Immature natural killer cell (primary cell): Measurements from ENCODE around the gene WDR18. TPM values are rescaled to one million over a fixed set of nuclear protein-coding genes. Genes with fewer than 3 reads are reported as not detected.
"Not testable (repeated sequence)": the region's sequence is repeated elsewhere in the genome, so short reads cannot be mapped to it uniquely, and the experiment has no call there.

Source experiments
- DNase-seq, 3 donors: peaks; one replicate each; pipeline ENCODE4 v3.0.0; 2022; ENCODE audit warnings: mixed read lengths in 1 of 3
- H3K27ac Mint-ChIP-seq, 6 donors: one replicate each; pipeline ENCODE4 v1.8.0; 2020; ENCODE audit warnings: mixed read lengths in 6 of 6, mild to moderate bottlenecking in 5 of 6, inconsistent platforms in 4 of 6, moderate library complexity in 3 of 6
- H3K27me3 Mint-ChIP-seq, 3 donors: one replicate each; pipeline ENCODE4 v1.8.0; 2020 to 2021; ENCODE audit warnings: low read depth in 3 of 3, mild to moderate bottlenecking in 3 of 3, mixed read lengths in 3 of 3, moderate library complexity in 3 of 3, inconsistent platforms in 1 of 3
- H3K36me3 Mint-ChIP-seq, 3 donors: one replicate each; pipeline ENCODE4 v1.8.0; 2020; ENCODE audit warnings: mixed read lengths in 3 of 3, inconsistent platforms in 2 of 3, mild to moderate bottlenecking in 2 of 3
- H3K4me1 Mint-ChIP-seq, 2 donors: one replicate each; pipeline ENCODE4 v1.8.0; 2020; ENCODE audit warnings: inconsistent platforms in 2 of 2, mild to moderate bottlenecking in 2 of 2, mixed read lengths in 2 of 2, moderate library complexity in 1 of 2
- H3K4me3 Mint-ChIP-seq, 5 donors: one replicate each; pipeline ENCODE4 v1.8.0; 2020; ENCODE audit warnings: mild to moderate bottlenecking in 5 of 5, mixed read lengths in 5 of 5, inconsistent platforms in 3 of 5, moderate library complexity in 3 of 5
- H3K9me3 Mint-ChIP-seq, 6 donors: one replicate each; pipeline ENCODE4 v1.8.0; 2020; ENCODE audit warnings: mild to moderate bottlenecking in 6 of 6, mixed read lengths in 6 of 6, inconsistent platforms in 4 of 6, moderate library complexity in 3 of 6
- polyA plus RNA-seq, 3 donors: library from polyadenylated mRNA; unstranded; fragments of 300-500 nt; fragmentation: Illumina TruSeq; gene quantifications; one replicate each; pipeline ENCODE4 v1.2.3, GENCODE V29; 2021

Gene WDR18
- polyA plus RNA-seq, 3 donors from 2014 or later: 60.5 to 116 (median 70.9) TPM

- not testable (repeated sequence) for DNase-seq, H3K36me3 Mint-ChIP-seq, H3K9me3 Mint-ChIP-seq
- peaks cover 11 to 17% (median 15%) of the 10 kb centered on the region in 3 donors for H3K27me3 Mint-ChIP-seq
- peak overlapping the region in 2 of 6 donors; percentile 15 to 76 for H3K27ac Mint-ChIP-seq
- peak overlapping the region in 2 of 5 donors; percentile 29 to 30 for H3K4me3 Mint-ChIP-seq
- peaks cover 23 to 25% of the 10 kb centered on the region in 2 donors for H3K4me1 Mint-ChIP-seq
Observed at GRCh38 chr19:1025080-1025479, 40.9 kb downstream of the WDR18 start.

GRCh38 chr19:1025960-1026782, 42.0 kb downstream of the WDR18 start, which contains the start of gene CNN2:
Gene CNN2 (plus strand): TSS chr19:1026608. CDS start chr19:1026662, 54 bp downstream.
- H3K4me3 Mint-ChIP-seq: peak within 1 kb of the TSS; percentile 91 to 96 (median 94)
- H3K4me1 Mint-ChIP-seq: peaks cover 30 to 32% of the 10 kb centered on the region in 2 donors
- peaks cover 15 to 23% (median 18%) of the 10 kb centered on the region in 3 donors for H3K27me3 Mint-ChIP-seq
- peaks cover 0 to 1% (median 0%) of the 10 kb centered on the region in 6 donors for H3K9me3 Mint-ChIP-seq
- peak; percentile 58 to 63 (median 62) for DNase-seq
- peaks cover 0 to 4% (median 4%) of the 10 kb centered on the region in 3 donors for H3K36me3 Mint-ChIP-seq
- H3K27ac Mint-ChIP-seq: peak within 1 kb of the TSS; percentile 87 to 95 (median 95)

GRCh38 chr19:1026783-1027649, 42.9 kb downstream of the WDR18 start:
- peaks cover 0 to 4% (median 4%) of the 10 kb centered on the region in 3 donors for H3K36me3 Mint-ChIP-seq
- H3K9me3 Mint-ChIP-seq: no peaks in the 10 kb centered on the region
- peak; percentile 30 to 45 (median 43) for DNase-seq
- peak overlapping the region; percentile 87 to 95 (median 95) for H3K27ac Mint-ChIP-seq
- peaks cover 23 to 25% of the 10 kb centered on the region in 2 donors for H3K4me1 Mint-ChIP-seq
- H3K4me3 Mint-ChIP-seq: peak overlapping the region; percentile 91 to 96 (median 94)
- peaks cover 7 to 16% (median 11%) of the 10 kb centered on the region in 3 donors for H3K27me3 Mint-ChIP-seq

GRCh38 chr19:1027650-1028061, 43.5 kb downstream of the WDR18 start:
- Mint-ChIP-seq H3K36me3 (peaks cover 0 to 4% (median 4%) of the 10 kb centered on the region in 3 donors), H3K4me3 (peak overlapping the region; percentile 91 to 96 (median 94)), H3K4me1 (peaks cover 23 to 25% of the 10 kb centered on the region in 2 donors), H3K9me3 (no peaks in the 10 kb centered on the region), H3K27ac (peak overlapping the region; percentile 83 to 95 (median 91)), H3K27me3 (peaks cover 7 to 16% (median 11%) of the 10 kb centered on the region in 3 donors)
- DNase-seq: no peak

- Mint-ChIP-seq H3K4me1 (peaks cover 23 to 25% of the 10 kb centered on the region in 2 donors), H3K9me3 (no peaks in the 10 kb centered on the region), H3K27me3 (peaks cover 7 to 16% (median 11%) of the 10 kb centered on the region in 3 donors), H3K4me3 (peak overlapping the region; percentile 86 to 96 (median 94)), H3K27ac (peak overlapping the region; percentile 69 to 94 (median 85)), H3K36me3 (peaks cover 1 to 5% (median 4%) of the 10 kb centered on the region in 3 donors)
- DNase-seq: peak; percentile 45 to 48 (median 46)
Observed at GRCh38 chr19:1028062-1028926, 44.1 kb downstream of the WDR18 start.

- peaks cover 9 to 13% (median 11%) of the 10 kb centered on the region in 3 donors for H3K27me3 Mint-ChIP-seq
- peaks cover 4 to 7% (median 5%) of the 10 kb centered on the region in 3 donors for H3K36me3 Mint-ChIP-seq
- H3K27ac Mint-ChIP-seq: peak overlapping the region in 3 of 6 donors; percentile 10 to 26 (median 23)
- H3K4me1 Mint-ChIP-seq: peaks cover 20 to 22% of the 10 kb centered on the region in 2 donors
- H3K9me3 Mint-ChIP-seq: no peaks in the 10 kb centered on the region
- H3K4me3 Mint-ChIP-seq: no peak overlapping the region
- DNase-seq: no peak
Observed at GRCh38 chr19:1032264-1032867, 48.2 kb downstream of the WDR18 start.

- Mint-ChIP-seq H3K9me3 (no peaks in the 10 kb centered on the region), H3K4me1 (peaks cover 37 to 39% of the 10 kb centered on the region in 2 donors), H3K27ac (peak overlapping the region in 3 of 6 donors; percentile 19 to 73 (median 57)), H3K36me3 (peaks cover 0 to 15% (median 3%) of the 10 kb centered on the region in 3 donors), H3K27me3 (peaks cover 0 to 16% (median 11%) of the 10 kb centered on the region in 3 donors), H3K4me3 (peak overlapping the region in 1 of 5 donors; percentile 21)
- DNase-seq: peak in 1 of 3 donors; percentile 31
Observed at GRCh38 chr19:1035998-1036621, 52.0 kb downstream of the WDR18 start.

GRCh38 chr19:1037621-1038064, 53.5 kb downstream of the WDR18 start:
- Mint-ChIP-seq H3K27me3 (peaks cover 0 to 18% (median 11%) of the 10 kb centered on the region in 3 donors), H3K9me3 (no peaks in the 10 kb centered on the region), H3K4me1 (peaks cover 41 to 45% of the 10 kb centered on the region in 2 donors), H3K4me3 (peak overlapping the region in 3 of 5 donors; percentile 97 to 99 (median 99)), H3K36me3 (peaks cover 0 to 15% (median 3%) of the 10 kb centered on the region in 3 donors), H3K27ac (peak overlapping the region in 5 of 6 donors; percentile 23 to 93 (median 92))
- no peak for DNase-seq

- DNase-seq: no peak
- peaks cover 0 to 18% (median 11%) of the 10 kb centered on the region in 3 donors for H3K27me3 Mint-ChIP-seq
- H3K36me3 Mint-ChIP-seq: peaks cover 0 to 12% (median 0%) of the 10 kb centered on the region in 3 donors
- peak overlapping the region in 5 of 6 donors; percentile 85 to 93 (median 92) for H3K27ac Mint-ChIP-seq
- peaks cover 41 to 45% of the 10 kb centered on the region in 2 donors for H3K4me1 Mint-ChIP-seq
- H3K9me3 Mint-ChIP-seq: no peaks in the 10 kb centered on the region
- H3K4me3 Mint-ChIP-seq: peak overlapping the region; percentile 30 to 99 (median 97)
Observed at GRCh38 chr19:1038978-1039645, 55.0 kb downstream of the WDR18 start.

- Mint-ChIP-seq H3K4me1 (peaks cover 41 to 45% of the 10 kb centered on the region in 2 donors), H3K9me3 (no peaks in the 10 kb centered on the region), H3K27ac (peak within 1 kb of the TSS; percentile 79 to 93 (median 92)), H3K36me3 (peaks cover 0 to 12% (median 0%) of the 10 kb centered on the region in 3 donors), H3K27me3 (peaks cover 0 to 18% (median 11%) of the 10 kb centered on the region in 3 donors), H3K4me3 (peak within 1 kb of the TSS; percentile 97 to 99 (median 98))
- peak; percentile 96 to 98 (median 98) for DNase-seq
Observed at GRCh38 chr19:1039646-1040475, 55.7 kb downstream of the WDR18 start, which contains the start of gene ABCA7. Gene ABCA7 (plus strand): TSS chr19:1040107. CDS start chr19:1041362, 1,255 bp downstream.
